H9 (cell line): ENCODE data around the gene SPTSSB. TPM values are rescaled to one million over a fixed set of nuclear protein-coding genes. Genes with fewer than 3 reads are reported as not detected.

Experiments used
- DNase-seq: peaks from one replicate; pipeline ENCODE4 v3.0.0-alpha.2; 2017
- H2AFZ ChIP-seq: one replicate; pipeline ENCODE4 v1.6.1; 2013; ENCODE audit warnings: mild to moderate bottlenecking, low read length, control low read depth, moderate library complexity
- H2AK5ac ChIP-seq: 2 replicates; pipeline ENCODE4 v1.6.1; 2013; ENCODE audit warnings: low read length, control low read depth, mixed read lengths; ENCODE audit not compliant: insufficient read length
- H2BK120ac ChIP-seq: one replicate; pipeline ENCODE4 v1.6.1; 2013; ENCODE audit warnings: low read depth, mild to moderate bottlenecking, low read length, control low read depth, inconsistent platforms; ENCODE audit not compliant: poor library complexity, severe bottlenecking
- H2BK12ac ChIP-seq: 2 replicates; pipeline ENCODE4 v1.6.1; 2013; ENCODE audit warnings: low read length, control low read depth, mixed read lengths, low read depth; ENCODE audit not compliant: insufficient read length
- H2BK15ac ChIP-seq: 2 replicates; pipeline ENCODE4 v1.6.1; 2013; ENCODE audit warnings: low read depth, low read length, control low read depth
- H2BK20ac ChIP-seq: one replicate; pipeline ENCODE4 v1.6.1; 2013; ENCODE audit warnings: low read depth, mild to moderate bottlenecking, low read length, control low read depth, inconsistent platforms; ENCODE audit not compliant: poor library complexity, severe bottlenecking
- H2BK5ac ChIP-seq: 2 replicates; pipeline ENCODE4 v1.6.1; 2013; ENCODE audit warnings: low read length, control low read depth, mixed read lengths; ENCODE audit not compliant: insufficient read length
- H3K14ac ChIP-seq: 2 replicates; pipeline ENCODE4 v1.6.1; 2013; ENCODE audit warnings: low read length, control low read depth; ENCODE audit not compliant: insufficient read depth
- H3K18ac ChIP-seq: 2 replicates; pipeline ENCODE4 v1.6.1; 2013; ENCODE audit warnings: low read depth, mild to moderate bottlenecking, mixed read lengths, low read length, control low read depth; ENCODE audit not compliant: insufficient read length
- H3K23ac ChIP-seq: 2 replicates; pipeline ENCODE4 v1.6.1; 2013; ENCODE audit warnings: low read length, control low read depth, mixed read lengths, low read depth; ENCODE audit not compliant: insufficient read length
- H3K23me2 ChIP-seq: 2 replicates; pipeline ENCODE4 v1.6.1; 2013; ENCODE audit warnings: low read depth, mild to moderate bottlenecking, mixed read lengths, low read length, control low read depth; ENCODE audit not compliant: insufficient read length, poor library complexity, severe bottlenecking
- H3K27ac ChIP-seq: 2 replicates; pipeline ENCODE4 v1.5.1; 2013; ENCODE audit warnings: low read length, control low read depth, mixed read lengths, low read depth; ENCODE audit not compliant: insufficient read length
- H3K27me3 ChIP-seq: 2 replicates; pipeline ENCODE4 v1.6.1; 2013; ENCODE audit warnings: low read length, control low read depth, inconsistent platforms; ENCODE audit not compliant: insufficient read depth
- H3K4ac ChIP-seq: 2 replicates; pipeline ENCODE4 v1.6.1; 2013; ENCODE audit warnings: low read depth, mild to moderate bottlenecking, control low read depth, inconsistent platforms, low read length, moderate library complexity
- H3K4me1 ChIP-seq: 2 replicates; pipeline ENCODE4 v1.6.1; 2013; ENCODE audit warnings: low read length, control low read depth, inconsistent platforms; ENCODE audit not compliant: insufficient read depth
- H3K4me2 ChIP-seq: 2 replicates; pipeline ENCODE4 v1.6.1; 2013; ENCODE audit warnings: low read length, control low read depth, mixed read lengths; ENCODE audit not compliant: insufficient read length, insufficient read depth
- H3K56ac ChIP-seq: 2 replicates; pipeline ENCODE4 v1.6.1; 2013; ENCODE audit warnings: low read depth, mild to moderate bottlenecking, mixed read lengths, low read length, control low read depth; ENCODE audit not compliant: insufficient read length
- H3K79me1 ChIP-seq: 2 replicates; pipeline ENCODE4 v1.6.1; 2013; ENCODE audit warnings: low read depth, mild to moderate bottlenecking, moderate library complexity, low read length, control low read depth, inconsistent platforms; ENCODE audit not compliant: insufficient read depth, poor library complexity, severe bottlenecking
- H3K79me2 ChIP-seq: 2 replicates; pipeline ENCODE4 v1.6.1; 2013; ENCODE audit warnings: low read length, control low read depth, inconsistent platforms; ENCODE audit not compliant: insufficient read depth
- H3K9ac ChIP-seq: 2 replicates; pipeline ENCODE4 v1.6.1; 2013; ENCODE audit warnings: low read length, control low read depth, mixed read lengths; ENCODE audit not compliant: insufficient read length; ENCODE audit errors: extremely low read depth
- H3K9me3 ChIP-seq: one replicate; pipeline ENCODE4 v1.6.1; 2013; ENCODE audit warnings: low read depth, low read length, inconsistent platforms; ENCODE audit not compliant: control insufficient read depth
- H3T11ph ChIP-seq: one replicate; pipeline ENCODE4 v1.6.1; 2013; ENCODE audit warnings: mild to moderate bottlenecking, low read length, control low read depth, inconsistent platforms
- H4K20me1 ChIP-seq: one replicate; pipeline ENCODE4 v1.6.1; 2013; ENCODE audit not compliant: control insufficient read depth, insufficient read length, insufficient read depth
- H4K5ac ChIP-seq: 2 replicates; pipeline ENCODE4 v1.6.1; 2013; ENCODE audit warnings: low read depth, mild to moderate bottlenecking, mixed read lengths, low read length, control low read depth; ENCODE audit not compliant: insufficient read length
- H4K8ac ChIP-seq: replicated peaks from 2 replicates; pipeline ENCODE4 v1.6.1; 2013; ENCODE audit warnings: low read length, control low read depth, mixed read lengths, low read depth; ENCODE audit not compliant: insufficient read length
- H4K91ac ChIP-seq: 2 replicates; pipeline ENCODE4 v1.6.1; 2013; ENCODE audit warnings: low read depth, mild to moderate bottlenecking, moderate library complexity, mixed read lengths, low read length, control low read depth; ENCODE audit not compliant: insufficient read length
- H3K27ac Mint-ChIP-seq, 3 experiments: 2 replicates in 2 of 3; 3 replicates in 1 of 3; pipeline ENCODE4 v1.8.0; 2020 to 2021; ENCODE audit warnings: mixed read lengths in 3 of 3, mild to moderate bottlenecking in 1 of 3, moderate library complexity in 1 of 3
- H3K27me3 Mint-ChIP-seq: 2 replicates; pipeline ENCODE4 v1.8.0; 2021; ENCODE audit warnings: low read depth, mild to moderate bottlenecking, moderate library complexity, mixed read lengths
- H3K36me3 Mint-ChIP-seq, 3 experiments: 2 replicates in 2 of 3; 3 replicates in 1 of 3; pipeline ENCODE4 v1.8.0; 2020 to 2021; ENCODE audit warnings: low read depth in 3 of 3, mixed read lengths in 3 of 3; ENCODE audit not compliant: insufficient read depth in 1 of 3
- H3K4me1 Mint-ChIP-seq, 2 experiments: 2 replicates each; pipeline ENCODE4 v1.8.0; 2020; ENCODE audit warnings: mixed read lengths in 2 of 2
- H3K4me3 Mint-ChIP-seq, 2 experiments: 2 replicates in 1 of 2; 3 replicates in 1 of 2; pipeline ENCODE4 v1.8.0; 2020 to 2021; ENCODE audit warnings: mild to moderate bottlenecking in 2 of 2, mixed read lengths in 2 of 2, moderate library complexity in 1 of 2
- H3K9me3 Mint-ChIP-seq, 2 experiments: 2 replicates in 1 of 2; 3 replicates in 1 of 2; pipeline ENCODE4 v1.8.0; 2020; ENCODE audit warnings: mild to moderate bottlenecking in 2 of 2, mixed read lengths in 2 of 2, moderate library complexity in 1 of 2
- CTCF ChIP-seq: fragments of 200-600 bp; sonication (generic); conservative IDR thresholded peaks from 3 replicates; pipeline ENCODE4 v1.8.0; 2021; ENCODE audit warnings: antibody characterized with exemption, mild to moderate bottlenecking
- WGBS: extraction: QIAGEN DNeasy Blood & Tissue Kit; methylation state at CpG from one replicate; pipeline ENCODE4 v1.1.7; 2013; ENCODE audit warnings: missing lambda C conversion rate, low lambda C conversion rate, mixed read lengths; ENCODE audit not compliant: insufficient read length; ENCODE audit errors: extremely low coverage; 5-methylcytosine and 5-hydroxymethylcytosine counted together
- total RNA-seq: library from RNA; stranded (reverse); gene quantifications from 2 replicates; pipeline ENCODE4 v1.2.1, GENCODE V29; 2021

The SPTSSB gene
- total RNA-seq, 1 experiment from 2014 or later, result 3.5 TPM

GRCh38 chr3:161314836-161315395, 56.4 kb downstream of the SPTSSB start:
- Mint-ChIP-seq H3K4me3 (no peak overlapping the region), H3K9me3 (peaks cover 0 to 2% of the 10 kb centered on the region in 2 experiments; a peak in 2 of 5 replicates), H3K4me1 (peaks cover 4 to 9% of the 10 kb centered on the region in 2 experiments), H3K27me3 (no peaks in the 10 kb centered on the region), H3K36me3 (no peaks in the 10 kb centered on the region; a peak in 3 of 7 replicates), H3K27ac (no peak overlapping the region)
- no peak overlapping the region for H3K4me2 ChIP-seq
- H3K4me1 ChIP-seq, result no peaks in the 10 kb centered on the region
- H4K5ac ChIP-seq, result no peak overlapping the region
- H2AFZ ChIP-seq, result no peak overlapping the region
- no peak overlapping the region for H3K14ac ChIP-seq
- H2BK15ac ChIP-seq, result no peak overlapping the region
- no peak overlapping the region for H3K56ac ChIP-seq
- no peaks in the 10 kb centered on the region for H3K27me3 ChIP-seq
- no peak overlapping the region for H3K18ac ChIP-seq
- no peak overlapping the region for H2BK5ac ChIP-seq
- H4K8ac ChIP-seq, result no peak overlapping the region
- H3K9ac ChIP-seq, result no peak overlapping the region
- H3K23me2 ChIP-seq, result no peaks in the 10 kb centered on the region
- no peaks in the 10 kb centered on the region for H4K20me1 ChIP-seq
- H3K79me2 ChIP-seq, result no peaks in the 10 kb centered on the region
- no peak overlapping the region for H3T11ph ChIP-seq
- no CpG with 5 or more reads among the region's 3 CpGs for WGBS
- no peak overlapping the region for H2BK20ac ChIP-seq
- H3K27ac ChIP-seq, result no peak overlapping the region
- no peak for DNase-seq
- no peaks in the 10 kb centered on the region for H3K79me1 ChIP-seq
- no peak overlapping the region for H3K4ac ChIP-seq
- H3K9me3 ChIP-seq, result no peaks in the 10 kb centered on the region
- H4K91ac ChIP-seq, result no peak overlapping the region
- no peak overlapping the region for H3K23ac ChIP-seq
- no peak overlapping the region for H2BK120ac ChIP-seq
- no peak for TF ChIP-seq CTCF
- no peak overlapping the region for H2AK5ac ChIP-seq
- no peak overlapping the region for H2BK12ac ChIP-seq
